GM19395 (cell line): ENCODE results near the gene NEDD1.

ENCODE experiments used
- ATAC-seq: cut with Tn5 transposase; IDR thresholded peaks from one replicate; pipeline ENCODE4 v1.9.1; 2021; ENCODE audit warnings: mild to moderate bottlenecking, moderate library complexity; ENCODE audit not compliant: unreplicated experiment

Gene NEDD1

DNA sequence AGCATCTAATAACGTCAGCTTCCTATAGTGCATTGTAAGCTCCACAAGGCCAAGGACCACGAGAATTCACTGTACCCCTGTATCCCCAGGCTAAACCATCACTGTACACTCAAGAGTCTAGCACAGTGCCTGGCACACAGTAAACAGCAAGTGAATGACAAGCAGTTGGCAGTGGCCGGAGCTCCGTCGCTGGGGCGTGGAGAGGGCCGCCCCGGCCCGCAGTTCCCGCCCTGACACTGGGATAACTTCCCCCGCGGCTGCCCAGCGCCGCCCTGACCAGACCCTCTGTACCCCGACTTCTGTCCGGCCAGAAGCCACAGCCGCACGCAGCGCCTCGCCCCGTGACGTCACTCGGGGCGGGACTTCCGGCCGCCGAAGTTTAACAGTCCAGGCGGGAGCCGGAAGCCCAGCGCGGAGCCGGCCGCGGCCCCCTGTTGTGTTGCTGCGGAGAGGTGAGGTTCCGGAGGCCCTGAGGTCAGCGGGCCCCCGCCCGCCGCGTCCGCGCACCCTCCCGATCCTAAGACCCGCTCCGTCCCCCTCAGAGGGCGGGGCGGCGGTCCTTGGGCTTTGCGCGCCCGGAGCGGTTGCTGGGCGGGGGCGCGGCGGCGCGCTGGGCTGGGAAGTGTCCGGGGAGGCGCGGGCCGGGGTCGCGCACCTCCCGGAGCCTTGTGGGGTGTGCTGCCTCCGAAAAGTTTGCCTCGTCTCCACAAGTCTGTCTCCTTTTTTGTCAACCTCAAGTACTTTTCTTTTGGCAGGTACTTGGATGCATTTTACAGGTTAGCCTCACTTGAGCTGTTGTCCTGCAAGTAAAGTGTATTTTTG lies at the start of gene NEDD1:
TSS of gene NEDD1 (plus strand) at position 409 of the 822 bp plus-strand sequence. CDS start 2,503 bp downstream, outside the sequence.
- ATAC-seq = peak; percentile 92

GRCh38 chr12:96858162-96858561 lies 48.9 kb upstream of the NEDD1 start:
- ATAC-seq = no peak

- ATAC-seq = no peak
These were observed 45.4 kb upstream of the NEDD1 start for GRCh38 chr12:96861656-96862055.

DNA sequence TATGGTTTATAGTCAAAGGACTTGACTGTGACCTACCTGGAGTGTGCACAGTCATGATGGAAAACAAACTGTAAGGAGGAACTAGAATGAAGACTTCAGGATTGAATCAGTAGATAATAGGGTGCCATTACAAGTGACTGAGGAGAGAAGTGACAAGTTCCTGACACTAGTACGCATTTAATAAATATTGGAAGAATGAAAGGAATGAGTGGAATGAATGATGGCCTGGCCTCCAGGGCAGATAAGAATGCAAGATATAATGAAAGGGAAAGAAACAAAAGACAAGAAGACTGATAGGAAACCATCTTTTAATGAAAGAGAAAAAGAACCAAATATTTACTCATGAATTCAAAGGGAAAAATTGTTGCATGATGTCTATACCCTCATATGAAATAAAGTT lies 44.7 kb upstream of the NEDD1 start:
- ATAC-seq = no peak

DNA sequence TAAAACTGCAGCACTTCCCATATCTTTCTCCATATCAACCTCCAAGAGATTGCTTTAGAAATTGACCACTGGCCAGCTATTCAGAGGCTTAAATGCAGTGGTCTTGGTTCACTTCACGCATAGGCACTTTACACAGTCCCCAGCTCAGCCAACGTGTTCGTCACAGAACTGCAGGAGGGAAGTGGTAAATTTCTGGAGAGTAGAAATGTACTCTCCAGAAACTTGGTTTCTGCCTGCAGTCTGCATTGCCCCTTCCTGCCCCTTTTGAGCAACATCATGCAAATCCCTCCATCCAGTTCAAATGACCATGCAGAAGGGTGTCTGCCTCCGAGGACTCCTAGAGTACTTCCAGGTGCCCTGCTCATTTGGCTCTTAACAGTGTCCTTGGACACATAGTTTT lies 42.7 kb upstream of the NEDD1 start:
- no peak for ATAC-seq

DNA sequence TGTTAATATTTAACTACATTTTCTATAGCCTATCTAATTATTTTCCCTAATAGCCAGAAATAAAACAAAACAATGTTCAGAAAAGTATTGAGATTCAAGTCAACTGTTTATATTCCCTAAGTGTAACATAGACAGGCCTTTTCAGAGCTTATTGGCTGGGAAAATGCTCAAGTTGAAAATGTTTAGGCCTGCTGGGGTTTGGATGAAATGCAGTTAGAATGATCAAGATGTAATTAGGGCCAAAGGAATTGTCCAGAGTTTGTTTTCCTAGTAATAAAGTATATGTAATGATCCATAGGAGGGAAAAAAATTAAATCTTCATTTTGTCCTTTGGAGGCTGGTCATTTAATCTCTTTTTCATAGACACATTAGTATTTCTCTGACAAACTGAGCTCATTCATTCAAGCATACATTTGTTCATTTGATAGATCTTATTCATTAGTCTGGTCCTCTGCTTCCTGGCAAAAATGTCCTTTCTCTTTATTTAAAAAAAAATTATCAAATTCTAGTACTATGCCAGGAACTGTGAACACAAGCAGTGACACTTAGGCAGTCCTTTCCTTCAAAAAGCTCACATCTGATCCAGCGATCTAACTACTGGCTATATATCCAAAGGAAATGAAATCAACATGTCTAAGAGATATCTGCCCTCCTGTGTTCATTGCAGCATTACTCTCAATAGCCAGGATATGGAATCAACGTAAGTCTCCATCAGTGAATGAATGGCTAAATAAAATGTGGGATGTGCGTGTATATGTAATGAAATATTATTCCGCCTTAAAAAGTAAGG lies 40.1 kb upstream of the NEDD1 start:
- ATAC-seq = no peak

GRCh38 chr12:96870946-96871345 lies 36.1 kb upstream of the NEDD1 start:
- ATAC-seq = no peak

GRCh38 chr12:96872961-96873360 lies 34.1 kb upstream of the NEDD1 start:
- no peak for ATAC-seq

- ATAC-seq = no peak
These were observed 32.8 kb upstream of the NEDD1 start for GRCh38 chr12:96874211-96874610.

DNA sequence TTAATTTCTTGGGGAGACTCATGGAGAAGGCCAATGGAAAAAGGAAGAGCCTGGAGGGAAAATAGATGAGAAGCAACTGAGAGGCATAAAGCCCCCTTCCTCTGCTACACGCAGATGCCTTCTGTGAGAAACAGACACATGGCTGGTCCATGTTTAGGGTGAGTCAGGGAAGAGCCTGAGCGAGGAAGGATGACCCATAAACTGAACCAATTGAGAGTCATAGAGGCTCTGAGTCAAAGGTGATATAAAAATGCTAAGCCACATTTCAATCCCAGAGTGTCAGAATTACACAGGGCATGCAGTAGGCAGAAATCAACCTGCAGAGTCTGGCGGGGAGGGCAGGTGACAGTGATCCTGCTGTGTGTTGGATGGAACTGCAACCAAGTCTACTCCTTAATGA lies 30.1 kb upstream of the NEDD1 start:
- ATAC-seq = no peak

GRCh38 chr12:96878704-96879103 lies 28.4 kb upstream of the NEDD1 start:
- no peak for ATAC-seq

- ATAC-seq = no peak
These were observed 27.8 kb upstream of the NEDD1 start for GRCh38 chr12:96879301-96879700.

DNA sequence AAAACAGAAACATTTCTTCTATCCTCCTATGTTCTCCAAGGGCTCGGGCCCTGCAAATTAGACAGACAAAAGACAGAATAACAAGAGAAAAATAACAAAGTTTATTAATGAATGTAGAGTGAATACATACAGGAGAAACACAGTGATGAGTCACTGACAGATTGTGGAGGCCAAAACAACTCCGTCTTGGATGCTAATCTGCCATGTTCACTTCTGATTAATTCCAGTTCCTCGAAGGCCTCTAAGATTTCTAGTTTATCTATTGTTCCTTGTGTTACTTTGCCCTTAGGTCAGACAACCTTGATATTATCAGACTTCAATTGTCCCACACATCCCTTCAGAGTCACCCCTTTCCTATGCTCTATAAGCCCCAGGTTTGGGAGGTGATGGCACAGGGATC lies 26.8 kb upstream of the NEDD1 start:
- ATAC-seq = no peak

DNA sequence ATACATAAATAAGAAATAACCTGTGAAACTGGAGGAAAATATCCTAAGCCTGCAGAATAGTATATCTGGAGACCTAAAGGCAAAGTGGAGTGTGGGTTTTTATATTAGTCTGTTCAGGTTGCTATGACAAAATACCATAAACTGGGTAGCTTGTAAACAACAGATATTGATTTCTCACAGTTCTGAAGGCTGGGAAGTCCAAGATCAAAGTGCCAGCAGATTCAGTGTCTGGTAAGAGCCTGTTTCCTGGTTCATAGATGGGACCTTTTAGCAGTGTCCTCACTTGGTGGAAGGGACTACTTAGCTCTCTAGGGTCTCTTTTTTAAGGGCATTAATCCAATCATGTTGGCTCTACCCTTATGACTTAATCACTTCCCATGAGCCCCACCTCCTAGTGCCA lies 25.4 kb upstream of the NEDD1 start:
- ATAC-seq = no peak

DNA sequence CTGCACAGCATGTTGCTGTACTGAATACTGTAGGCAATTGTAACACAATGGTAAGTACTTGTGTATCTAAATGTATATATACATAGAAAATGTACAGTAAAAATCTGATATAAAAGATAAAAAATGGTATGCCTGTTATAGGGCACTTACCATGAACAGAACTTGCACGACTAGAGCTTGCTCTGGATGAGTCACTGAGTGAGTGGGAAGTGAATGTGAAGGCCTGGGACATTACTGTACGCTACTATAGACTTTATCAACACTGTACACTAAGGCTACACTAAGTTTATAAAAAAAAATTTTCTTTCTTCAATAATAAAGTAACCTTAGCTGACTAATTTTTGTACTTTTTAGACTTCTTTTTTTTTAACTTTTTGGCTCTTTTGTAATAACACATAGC lies 24.2 kb upstream of the NEDD1 start:
- ATAC-seq = no peak

DNA sequence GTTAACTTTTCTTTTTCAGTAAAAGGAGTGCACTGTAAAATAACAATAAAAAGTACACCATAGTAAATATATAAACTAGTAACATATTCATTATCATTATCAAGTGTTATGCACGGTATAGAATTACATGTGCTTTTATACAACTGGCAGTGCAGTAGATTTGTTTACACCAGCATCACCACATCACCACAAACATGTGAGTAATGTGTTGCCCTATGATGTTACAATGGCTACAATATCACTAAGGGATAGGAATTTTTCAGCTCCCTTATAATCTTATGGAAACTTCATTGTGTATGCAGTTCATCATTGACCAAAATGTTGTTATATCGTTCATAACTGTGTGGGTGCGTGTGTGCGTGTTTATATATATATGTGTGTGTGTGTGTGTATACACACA lies 23.5 kb upstream of the NEDD1 start:
- no peak for ATAC-seq

DNA sequence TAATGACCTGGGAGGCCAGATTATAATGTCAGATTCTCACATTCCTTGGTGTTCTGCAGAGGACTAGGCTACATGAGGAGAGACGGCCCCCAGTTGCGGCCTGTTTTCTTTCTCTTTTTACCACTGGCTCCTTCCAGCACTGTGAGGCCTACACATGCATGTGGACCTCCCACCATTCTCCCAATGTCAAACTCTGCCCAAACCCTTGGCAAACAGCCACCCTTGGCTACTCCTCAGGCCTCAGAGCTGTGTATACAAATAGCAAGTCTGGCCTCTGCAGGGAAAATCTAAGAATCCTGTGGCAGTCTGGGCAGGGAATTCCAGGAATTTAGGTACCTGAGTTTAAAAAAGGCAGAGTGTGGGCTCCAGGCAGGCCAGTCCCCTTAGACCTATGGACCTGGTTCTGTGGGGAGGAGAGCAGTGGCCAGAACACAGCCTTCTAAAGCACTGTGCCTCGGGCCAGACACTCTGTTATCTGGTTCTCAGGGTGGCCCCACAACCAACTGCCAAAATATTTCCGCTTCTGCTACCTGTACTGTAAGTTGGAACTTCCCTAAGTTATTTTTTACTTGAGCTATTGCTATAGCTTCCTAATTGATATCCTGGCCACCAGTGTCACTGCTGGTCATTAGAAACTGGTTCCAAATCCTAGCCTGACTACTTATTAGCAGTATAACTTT lies 19.9 kb upstream of the NEDD1 start:
- no peak for ATAC-seq

- ATAC-seq = no peak
These were observed 17.7 kb upstream of the NEDD1 start for GRCh38 chr12:96889273-96889933.

DNA sequence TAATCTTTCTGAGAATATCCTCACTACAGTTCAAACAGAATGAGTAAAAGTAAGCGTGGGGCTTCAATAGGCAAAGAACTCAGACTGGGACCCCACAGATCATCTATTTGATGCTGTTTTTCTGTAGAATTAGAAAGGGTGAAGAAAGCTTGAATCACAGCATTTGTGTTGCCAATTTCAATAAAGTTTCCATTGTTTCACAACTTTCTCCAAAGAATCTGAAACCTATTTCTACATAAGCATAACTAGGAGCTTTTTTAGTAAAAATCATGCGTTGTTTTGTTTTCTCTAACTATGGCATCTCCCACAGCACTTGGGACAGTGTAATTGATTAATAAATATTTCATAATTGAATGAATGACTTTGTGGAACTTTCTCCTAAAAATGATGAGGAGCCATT lies 16.7 kb upstream of the NEDD1 start:
- no peak for ATAC-seq

GRCh38 chr12:96892104-96892503 lies 15.0 kb upstream of the NEDD1 start:
- no peak for ATAC-seq

GRCh38 chr12:96897421-96897820 lies 9.6 kb upstream of the NEDD1 start:
- ATAC-seq = no peak
